GM19099 (cell line): Measurements from ENCODE around the gene GPR78.

Source experiments
- POLR2A ChIP-seq: IDR thresholded peaks from 3 replicates; pipeline ENCODE4 v1.6.1; 2011; ENCODE audit warnings: low read depth; ENCODE audit not compliant: insufficient read length; ENCODE audit errors: extremely low read depth

GPR78 gene

GRCh38 chr4:8616831-8617230, 36.6 kb downstream of the GPR78 start:
- no peak for TF ChIP-seq POLR2A

GRCh38 chr4:8617486-8618040, 37.4 kb downstream of the GPR78 start:
- TF ChIP-seq POLR2A = no peak

- no peak for TF ChIP-seq POLR2A
These were observed 38.2 kb downstream of the GPR78 start for GRCh38 chr4:8618421-8618820.

- TF ChIP-seq POLR2A = no peak
These were observed 38.9 kb downstream of the GPR78 start for GRCh38 chr4:8618961-8619720.
